Spleen (tissue), 11 donors: Measurements from ENCODE around the gene LDB2. TPM values are rescaled to one million over a fixed set of nuclear protein-coding genes. Genes with fewer than 3 reads are reported as not detected.
A peak's percentile ranks its signal among the peaks of the same experiment; 100 is the strongest.

Source experiments
- DNase-seq: peaks from one replicate; pipeline ENCODE4 v3.0.0-alpha.2; 2020
- H3K27ac ChIP-seq, 8 donors: fragments of 200-600 bp; sonication (generic) in 7 of 8; 1 replicate in 4 of 8; 2 replicates in 4 of 8; pipeline versions ENCODE4 v1.5.0 to v1.8.0; 2016 to 2021; ENCODE audit warnings: inconsistent platforms in 4 of 8, mild to moderate bottlenecking in 4 of 8, moderate library complexity in 1 of 8
- H3K27me3 ChIP-seq, 7 donors: fragments of 200-600 bp; sonication (generic) in 6 of 7; replicated peaks in 1 of 7; 1 replicate in 4 of 7; 2 replicates in 3 of 7; pipeline versions ENCODE4 v1.5.0 to v1.8.0; 2016 to 2021; ENCODE audit warnings: inconsistent platforms in 3 of 7, mild to moderate bottlenecking in 1 of 7
- H3K36me3 ChIP-seq, 6 donors: fragments of 200-600 bp; sonication (generic) in 5 of 6; 1 replicate in 4 of 6; 2 replicates in 2 of 6; pipeline versions ENCODE4 v1.5.0 to v1.8.0; 2016 to 2021; ENCODE audit warnings: inconsistent platforms in 2 of 6
- H3K4me1 ChIP-seq, 6 donors: fragments of 200-600 bp; sonication (generic) in 5 of 6; 1 replicate in 3 of 6; 2 replicates in 3 of 6; pipeline versions ENCODE4 v1.5.0 to v1.8.0; 2016 to 2021; ENCODE audit warnings: inconsistent platforms in 3 of 6
- H3K4me3 ChIP-seq, 8 donors: fragments of 200-600 bp; sonication (generic) in 7 of 8; 1 replicate in 4 of 8; 2 replicates in 4 of 8; pipeline versions ENCODE4 v1.5.0 to v1.8.0; 2016 to 2021; ENCODE audit warnings: inconsistent platforms in 4 of 8, mild to moderate bottlenecking in 4 of 8, moderate library complexity in 2 of 8
- H3K9me3 ChIP-seq, 8 donors: fragments of 200-600 bp; sonication (generic) in 7 of 8; 1 replicate in 4 of 8; 2 replicates in 4 of 8; pipeline versions ENCODE4 v1.5.0 to v1.8.0; 2016 to 2021; ENCODE audit warnings: inconsistent platforms in 4 of 8
- POLR2A ChIP-seq, 3 donors: fragments of 450-650 bp; IDR thresholded peaks; one replicate each; pipeline ENCODE4 v1.5.1; 2017; ENCODE audit warnings: antibody characterized with exemption in 3 of 3, mild to moderate bottlenecking in 1 of 3
- POLR2AphosphoS5 ChIP-seq, 3 donors: sonication (generic); formaldehyde crosslinking; IDR thresholded peaks; one replicate each; pipeline ENCODE4 v1.5.1; 2017; ENCODE audit warnings: antibody characterized with exemption in 3 of 3
- WGBS, 5 donors: extraction: QIAGEN DNeasy Blood & Tissue Kit in 3 of 5; methylation state at CpG; one replicate each; pipeline versions ENCODE4 v1.1.5 to v1.1.7; 2013 to 2018; 5-methylcytosine and 5-hydroxymethylcytosine counted together
- intact Hi-C: fragments of 100-400 bp; cut with DNase I; formaldehyde crosslinking; loops from one replicate; pipeline ENCODE4 v1.15.0; 2023; ENCODE audit warnings: low total_unique reads
- polyA plus RNA-seq, 3 donors: library from polyadenylated mRNA; stranded (reverse); fragments of 200-250 nt; gene quantifications; one replicate each; pipeline ENCODE4 v1.2.1, GENCODE V29; 2013
- total RNA-seq, 7 donors: library from RNA; depleted of rRNA in 3 of 7; stranded (reverse); fragments of >200 nt in 3 of 7; fragmentation: NEBNext Ultra II Directional in 4 of 7; extraction: Animal tissue kit (Norgen Biotek cat#: 25700) in 4 of 7; gene quantifications; one replicate each; pipeline versions ENCODE4 v1.1.0 to v1.2.1, GENCODE V29; 2016 to 2021
- TF ChIP-seq, protein P1 (sequence below), 11 experiments: fragments of 200-600 bp in 7 of 11; fragments of 450-650 bp in 4 of 11; sonication (generic) in 4 of 11; IDR thresholded peaks in 8 of 11; conservative IDR thresholded peaks in 3 of 11; 1 replicate in 7 of 11; 2 replicates in 4 of 11; pipeline versions ENCODE4 v1.4.0 to v1.8.0; 2016 to 2021; ENCODE audit warnings: antibody characterized with exemption in 11 of 11, inconsistent platforms in 4 of 11, mild to moderate bottlenecking in 1 of 11
- donor health status: healthy with polysubstance abuse.
- donor health status: DM: no; HTN: no; CAD: no; lungs with moderate emphysema.
- donor health status: DM: no; HTN: no; CAD: no.
- donor health status: Bipolar disorder and iron deficiency.
- donor health status: healthy.
- donor health status: DM: no; HTN: no; CAD: no.
- donor health status: DM: yes; HTN: yes; CAD: no.

The LDB2 gene
- total and polyA plus RNA-seq, 10 donors: 24.1 to 257 (median 142) TPM

DNA sequence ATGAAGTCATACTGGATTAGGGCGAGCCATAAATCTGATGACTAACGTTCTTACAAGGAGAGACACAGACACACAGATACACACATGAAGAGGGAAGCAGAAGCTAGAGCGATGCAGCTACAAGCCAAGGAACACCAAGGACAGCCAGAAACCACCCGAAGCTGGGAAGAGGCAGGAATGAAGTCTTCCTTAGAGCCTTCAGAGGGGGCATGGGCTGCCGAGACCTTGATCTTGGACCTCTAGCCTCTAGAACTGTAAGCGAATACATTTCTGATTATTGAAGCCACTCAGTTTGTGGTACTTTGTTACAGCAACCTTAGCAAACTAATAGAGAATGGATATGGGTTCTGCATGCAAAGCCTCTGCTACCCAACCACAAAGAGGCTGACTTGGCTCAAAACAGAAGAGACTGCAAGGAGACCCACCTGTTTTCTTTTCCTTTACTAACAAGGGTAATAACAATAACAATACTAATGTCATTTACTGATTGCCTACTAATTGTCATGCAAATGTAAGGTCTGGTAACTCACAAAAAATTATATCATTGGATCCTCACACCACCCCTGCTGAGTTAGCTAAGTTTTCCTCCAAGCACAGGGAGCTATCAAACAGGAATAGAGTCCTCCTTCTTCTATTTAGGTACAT lies 10.1 kb upstream of the LDB2 start:
- Histone ChIP-seq H3K27me3 (no peaks in the 10 kb centered on the region), H3K4me1 (peaks cover 0 to 6% (median 0%) of the 10 kb centered on the region in 6 donors), H3K36me3 (no peaks in the 10 kb centered on the region), H3K4me3 (no peak overlapping the region), H3K9me3 (no peaks in the 10 kb centered on the region), H3K27ac (no peak overlapping the region)
- intact Hi-C loops: no loop called here
- TF ChIP-seq POLR2AphosphoS5 (IDR thresholded peaks at IDR 0.05): no peak
- TF ChIP-seq POLR2A (IDR thresholded peaks at IDR 0.05): no peak
- TF ChIP-seq, protein P1, sequence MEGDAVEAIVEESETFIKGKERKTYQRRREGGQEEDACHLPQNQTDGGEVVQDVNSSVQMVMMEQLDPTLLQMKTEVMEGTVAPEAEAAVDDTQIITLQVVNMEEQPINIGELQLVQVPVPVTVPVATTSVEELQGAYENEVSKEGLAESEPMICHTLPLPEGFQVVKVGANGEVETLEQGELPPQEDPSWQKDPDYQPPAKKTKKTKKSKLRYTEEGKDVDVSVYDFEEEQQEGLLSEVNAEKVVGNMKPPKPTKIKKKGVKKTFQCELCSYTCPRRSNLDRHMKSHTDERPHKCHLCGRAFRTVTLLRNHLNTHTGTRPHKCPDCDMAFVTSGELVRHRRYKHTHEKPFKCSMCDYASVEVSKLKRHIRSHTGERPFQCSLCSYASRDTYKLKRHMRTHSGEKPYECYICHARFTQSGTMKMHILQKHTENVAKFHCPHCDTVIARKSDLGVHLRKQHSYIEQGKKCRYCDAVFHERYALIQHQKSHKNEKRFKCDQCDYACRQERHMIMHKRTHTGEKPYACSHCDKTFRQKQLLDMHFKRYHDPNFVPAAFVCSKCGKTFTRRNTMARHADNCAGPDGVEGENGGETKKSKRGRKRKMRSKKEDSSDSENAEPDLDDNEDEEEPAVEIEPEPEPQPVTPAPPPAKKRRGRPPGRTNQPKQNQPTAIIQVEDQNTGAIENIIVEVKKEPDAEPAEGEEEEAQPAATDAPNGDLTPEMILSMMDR (IDR thresholded peaks at IDR 0.05 in 8 of 11, conservative IDR thresholded peaks at IDR 0.05 in 3 of 11): no peak
- 85 to 93% (median 89%) methylated on average over 6 of the region's 6 CpGs for WGBS, 5 donors
- no peak for DNase-seq

DNA sequence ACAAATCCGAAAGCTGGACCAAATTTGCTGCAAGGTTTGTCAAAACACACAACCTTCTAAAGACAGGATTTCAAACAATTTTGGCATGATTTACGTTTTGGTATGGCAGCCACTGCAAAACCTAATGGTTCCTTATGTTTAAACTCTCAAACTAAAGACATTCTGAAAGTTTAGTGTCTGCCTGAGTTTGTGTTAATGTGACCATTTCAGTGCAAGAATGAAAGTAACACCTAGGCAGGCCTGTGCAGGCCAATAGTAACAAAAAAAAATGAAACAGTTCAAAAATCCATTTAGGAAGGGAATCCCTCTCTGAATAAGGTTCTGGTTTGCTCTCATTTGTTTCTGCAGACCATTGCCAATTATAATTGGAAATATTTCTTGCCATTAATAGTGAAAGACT lies 1.9 kb upstream of the LDB2 start:
- H3K27me3 ChIP-seq: peaks cover 0 to 6% (median 0%) of the 10 kb centered on the region in 7 donors
- peaks cover 0 to 9% (median 2%) of the 10 kb centered on the region in 6 donors for H3K4me1 ChIP-seq
- H3K4me3 ChIP-seq: no peak overlapping the region
- DNase-seq: no peak
- H3K9me3 ChIP-seq: no peaks in the 10 kb centered on the region
- H3K36me3 ChIP-seq: no peaks in the 10 kb centered on the region
- H3K27ac ChIP-seq: no peak overlapping the region
- WGBS, 5 donors: 65 to 87% (median 75%) methylated on average over 2 of the region's 2 CpGs
- TF ChIP-seq POLR2A (IDR thresholded peaks at IDR 0.05) (no peak), POLR2AphosphoS5 (IDR thresholded peaks at IDR 0.05) (no peak)
- TF ChIP-seq, protein P1 (IDR thresholded peaks at IDR 0.05 in 8 of 11, conservative IDR thresholded peaks at IDR 0.05 in 3 of 11): no peak
- intact Hi-C loops: no loop called here

DNA sequence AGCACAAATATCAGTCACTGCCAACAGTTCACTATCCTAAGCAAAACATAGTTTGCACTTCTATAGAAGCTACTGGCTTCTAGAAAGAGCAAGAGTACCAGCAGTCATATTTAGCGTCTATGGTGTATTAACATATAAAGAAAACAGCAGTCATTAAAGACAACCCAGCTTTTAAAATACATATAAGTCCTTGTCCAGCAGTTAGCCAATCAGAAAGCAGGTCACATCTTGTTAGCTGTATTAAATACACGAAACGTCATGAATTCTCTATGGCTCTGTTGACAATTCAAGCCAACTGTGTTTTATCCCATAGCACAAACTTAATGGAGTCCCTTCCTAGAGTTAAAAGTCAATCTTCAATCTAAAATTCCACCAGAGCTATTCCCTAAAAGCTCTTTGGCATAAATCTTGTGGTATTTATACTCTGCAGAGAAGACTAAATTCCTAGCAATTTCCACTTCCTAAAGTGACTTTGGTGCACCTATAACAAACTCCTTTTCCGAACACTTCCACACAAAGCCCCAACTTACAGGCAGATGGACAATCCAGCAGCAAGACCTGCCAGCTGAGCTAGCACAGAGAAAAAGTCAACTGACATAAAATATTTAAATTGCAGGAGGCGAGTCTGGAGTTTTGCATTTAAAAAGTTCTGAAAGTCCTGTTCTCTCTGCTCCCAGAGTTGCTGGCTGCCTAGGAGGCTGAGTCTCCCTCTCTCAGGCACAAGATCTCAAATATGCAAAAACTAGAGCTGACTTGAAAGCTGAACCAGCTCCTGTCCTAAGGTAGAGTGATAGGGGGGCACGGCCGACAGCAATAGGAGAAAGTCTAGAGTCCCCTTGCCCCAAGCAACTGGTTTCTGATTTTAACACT lies 1.3 kb downstream of the LDB2 start:
- peak overlapping the region; percentile 43 to 85 (median 77) for H3K27ac ChIP-seq
- WGBS, 5 donors: 38 to 56% (median 47%) methylated on average over 7 of the region's 7 CpGs
- H3K36me3 ChIP-seq: no peaks in the 10 kb centered on the region
- DNase-seq: no peak
- peaks cover 0 to 34% (median 22%) of the 10 kb centered on the region in 6 donors for H3K4me1 ChIP-seq
- intact Hi-C loops: no loop called here
- TF ChIP-seq POLR2AphosphoS5 (IDR thresholded peaks at IDR 0.05): no peak
- TF ChIP-seq, protein P1 (IDR thresholded peaks at IDR 0.05 in 8 of 11, conservative IDR thresholded peaks at IDR 0.05 in 3 of 11): no peak
- no peak for TF ChIP-seq POLR2A (IDR thresholded peaks at IDR 0.05)
- H3K27me3 ChIP-seq: peaks cover 0 to 6% (median 0%) of the 10 kb centered on the region in 7 donors
- H3K9me3 ChIP-seq: no peaks in the 10 kb centered on the region
- peak overlapping the region; percentile 29 to 73 (median 50) for H3K4me3 ChIP-seq

DNA sequence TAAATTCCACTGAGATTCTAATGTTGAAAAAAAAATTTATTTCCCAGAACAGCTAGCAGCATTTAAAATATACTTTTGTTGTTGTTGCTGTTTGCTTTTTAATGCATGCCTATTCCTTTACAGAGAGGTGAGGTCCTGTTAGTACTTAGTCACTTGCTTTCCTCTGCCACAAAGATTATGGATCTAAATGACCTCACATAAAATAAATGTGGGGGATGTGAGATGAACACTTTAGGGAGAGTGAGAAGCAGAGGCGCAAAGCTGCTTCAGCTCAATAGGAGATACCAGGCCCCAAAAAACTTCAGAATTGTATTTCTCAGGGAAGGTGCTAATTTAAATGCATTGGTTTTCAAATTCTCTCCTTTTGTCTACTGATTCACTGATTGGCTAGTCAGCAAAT lies 4.0 kb downstream of the LDB2 start:
- 72 to 79% (median 77%) methylated on average over 1 of the region's 1 CpG for WGBS, 5 donors
- H3K36me3 ChIP-seq: no peaks in the 10 kb centered on the region
- DNase-seq: no peak
- H3K4me3 ChIP-seq: peak overlapping the region in 6 of 8 donors; percentile 1 to 73 (median 48)
- H3K9me3 ChIP-seq: no peaks in the 10 kb centered on the region
- intact Hi-C loops: no loop called here
- peaks cover 0 to 6% (median 0%) of the 10 kb centered on the region in 7 donors for H3K27me3 ChIP-seq
- H3K4me1 ChIP-seq: peaks cover 3 to 61% (median 39%) of the 10 kb centered on the region in 6 donors
- peak overlapping the region in 7 of 8 donors; percentile 70 to 85 (median 78) for H3K27ac ChIP-seq
- TF ChIP-seq POLR2AphosphoS5 (IDR thresholded peaks at IDR 0.05) (no peak), POLR2A (IDR thresholded peaks at IDR 0.05) (no peak)
- TF ChIP-seq, protein P1 (IDR thresholded peaks at IDR 0.05 in 8 of 11, conservative IDR thresholded peaks at IDR 0.05 in 3 of 11): no peak
